ENCODE results near the gene RFT1. TPM values are rescaled to one million over a fixed set of nuclear protein-coding genes. Genes with fewer than 3 reads are reported as not detected.

The RFT1 gene
- total RNA-seq, 2 donors from 2014 or later: 29.3 to 35.2 TPM

GRCh38 chr3:53168175-53168923, 38.1 kb upstream of the RFT1 start:
- peak overlapping the region; percentile 45 for H3K27ac Mint-ChIP-seq
- no peak overlapping the region for H3K9ac ChIP-seq (ENCODE audit: extremely low read depth, low read length, poor library complexity, severe bottlenecking)
- H3K9me3 ChIP-seq (ENCODE audit: control insufficient read depth, low read length): no peaks in the 10 kb centered on the region
- peaks cover 25% of the 10 kb centered on the region for H3K4me1 Mint-ChIP-seq
- WGBS, 2 experiments (ENCODE audit: insufficient coverage in 1 of 2, insufficient read length in 1 of 2): 80 to 81% methylated on average over 8 to 15 of the region's 15 CpGs
- H3K27me3 Mint-ChIP-seq (ENCODE audit: insufficient read depth): no peaks in the 10 kb centered on the region
- no peaks in the 10 kb centered on the region for H3K36me3 ChIP-seq (ENCODE audit: control insufficient read depth, insufficient read depth, low read length)
- no peaks in the 10 kb centered on the region for H3K36me3 Mint-ChIP-seq (ENCODE audit: low read depth)
- peak overlapping the region; percentile 47 for H3K27ac ChIP-seq (ENCODE audit: low read depth, low read length)
- no peaks in the 10 kb centered on the region for H3K9me3 Mint-ChIP-seq
- no peaks in the 10 kb centered on the region for H3K27me3 ChIP-seq (ENCODE audit: control insufficient read depth, insufficient read depth, low read length, poor library complexity, severe bottlenecking)
- H3K4me3 ChIP-seq (ENCODE audit: low read length): no peak overlapping the region
- no peak for TF ChIP-seq CTCF (conservative IDR thresholded peaks at IDR 0.05)
- peaks cover 3% of the 10 kb centered on the region for H3K4me1 ChIP-seq (ENCODE audit: control insufficient read depth, insufficient read depth, low read length)
- no peak overlapping the region for H3K4me3 Mint-ChIP-seq
- no peak for DNase-seq

- Histone ChIP-seq H3K36me3 (ENCODE audit: control insufficient read depth, insufficient read depth, low read length) (no peaks in the 10 kb centered on the region), H3K9me3 (ENCODE audit: control insufficient read depth, low read length) (no peaks in the 10 kb centered on the region), H3K4me1 (ENCODE audit: control insufficient read depth, insufficient read depth, low read length) (peaks cover 6% of the 10 kb centered on the region), H3K27ac (ENCODE audit: low read depth, low read length) (no peak overlapping the region), H3K9ac (ENCODE audit: extremely low read depth, low read length, poor library complexity, severe bottlenecking) (no peak overlapping the region), H3K27me3 (ENCODE audit: control insufficient read depth, insufficient read depth, low read length, poor library complexity, severe bottlenecking) (no peaks in the 10 kb centered on the region), H3K4me3 (ENCODE audit: low read length) (no peak overlapping the region)
- Mint-ChIP-seq H3K27me3 (ENCODE audit: insufficient read depth) (no peaks in the 10 kb centered on the region), H3K4me1 (peaks cover 32% of the 10 kb centered on the region), H3K27ac (no peak overlapping the region), H3K36me3 (ENCODE audit: low read depth) (no peaks in the 10 kb centered on the region), H3K4me3 (no peak overlapping the region), H3K9me3 (no peaks in the 10 kb centered on the region)
- TF ChIP-seq CTCF (conservative IDR thresholded peaks at IDR 0.05): no peak
- no peak for DNase-seq
- WGBS, 2 experiments (ENCODE audit: insufficient coverage in 1 of 2, insufficient read length in 1 of 2): 67 to 71% methylated on average over 4 to 7 of the region's 7 CpGs
These were observed 37.4 kb upstream of the RFT1 start for GRCh38 chr3:53167418-53168174.

- no peak for TF ChIP-seq CTCF (conservative IDR thresholded peaks at IDR 0.05)
- 82 to 86% methylated on average over 6 to 9 of the region's 9 CpGs for WGBS, 2 experiments (ENCODE audit: insufficient coverage in 1 of 2, insufficient read length in 1 of 2)
- H3K36me3 Mint-ChIP-seq (ENCODE audit: low read depth): no peaks in the 10 kb centered on the region
- H3K4me3 ChIP-seq (ENCODE audit: low read length): no peak overlapping the region
- no peaks in the 10 kb centered on the region for H3K27me3 ChIP-seq (ENCODE audit: control insufficient read depth, insufficient read depth, low read length, poor library complexity, severe bottlenecking)
- H3K4me3 Mint-ChIP-seq: no peak overlapping the region
- peaks cover 6% of the 10 kb centered on the region for H3K4me1 ChIP-seq (ENCODE audit: control insufficient read depth, insufficient read depth, low read length)
- no peaks in the 10 kb centered on the region for H3K9me3 Mint-ChIP-seq
- peaks cover 36% of the 10 kb centered on the region for H3K4me1 Mint-ChIP-seq
- H3K36me3 ChIP-seq (ENCODE audit: control insufficient read depth, insufficient read depth, low read length): no peaks in the 10 kb centered on the region
- no peak overlapping the region for H3K9ac ChIP-seq (ENCODE audit: extremely low read depth, low read length, poor library complexity, severe bottlenecking)
- no peak overlapping the region for H3K27ac ChIP-seq (ENCODE audit: low read depth, low read length)
- H3K9me3 ChIP-seq (ENCODE audit: control insufficient read depth, low read length): no peaks in the 10 kb centered on the region
- no peaks in the 10 kb centered on the region for H3K27me3 Mint-ChIP-seq (ENCODE audit: insufficient read depth)
- H3K27ac Mint-ChIP-seq: no peak overlapping the region
- DNase-seq: no peak
These were observed 36.6 kb upstream of the RFT1 start for GRCh38 chr3:53166781-53167291.
